HG03064 (cell line): ENCODE measurements around the gene IDI2.

ENCODE experiments used
- ATAC-seq: cut with Tn5 transposase; IDR thresholded peaks from one replicate; pipeline ENCODE4 v1.9.1; 2021; ENCODE audit warnings: low read depth; ENCODE audit not compliant: unreplicated experiment

IDI2 gene

DNA sequence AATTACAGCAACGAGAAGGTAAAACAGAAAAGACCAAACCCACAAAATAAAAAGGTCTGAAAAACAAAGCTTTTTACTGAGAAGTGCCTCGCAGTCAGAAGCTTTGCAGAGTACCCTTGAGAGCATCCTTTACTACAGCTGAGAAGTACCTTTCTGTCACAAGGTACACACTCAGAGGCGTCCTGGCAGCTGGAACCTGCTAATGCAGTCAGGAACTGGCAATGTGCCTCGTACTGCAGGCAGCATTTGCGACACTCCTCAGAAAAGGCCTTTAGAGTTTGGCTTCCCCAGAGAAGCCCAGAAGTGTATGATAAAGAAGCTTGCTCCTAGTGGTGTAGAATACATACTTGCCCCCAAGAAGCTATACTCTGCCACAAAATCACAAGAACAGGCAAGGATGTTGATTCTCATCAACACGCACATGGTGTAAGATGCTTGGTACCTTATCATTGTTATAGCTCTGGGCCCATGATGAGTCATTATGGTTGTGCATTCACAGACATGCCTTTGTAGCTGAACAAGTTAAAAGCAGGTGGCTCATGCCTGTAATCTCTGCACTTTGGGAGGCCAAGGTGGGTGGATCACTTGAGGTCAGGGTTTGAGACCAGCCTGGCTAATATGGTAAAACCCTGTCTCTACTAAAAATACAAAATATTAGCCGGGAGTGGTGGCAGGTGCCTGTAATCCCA, 39.4 kb downstream of the IDI2 start:
- no peak for ATAC-seq

DNA sequence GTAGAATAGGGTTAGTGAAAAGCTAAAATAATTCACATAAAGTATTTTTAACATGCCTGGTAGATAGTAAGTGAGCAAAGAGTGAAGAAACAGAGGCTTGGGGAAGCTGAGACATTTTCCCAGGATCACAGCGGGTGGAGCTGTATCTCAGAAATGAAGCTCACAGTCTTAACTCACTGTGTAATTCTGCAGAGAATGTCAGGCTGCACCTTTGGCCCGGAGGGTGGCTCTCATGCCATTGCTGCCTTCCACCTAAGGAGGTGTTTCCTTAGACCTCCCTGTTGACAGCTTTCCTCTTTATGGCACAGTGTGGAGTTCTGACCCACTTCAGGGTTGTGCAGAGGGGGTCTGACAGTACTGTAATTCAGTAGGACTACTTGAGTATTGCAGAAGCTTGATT, 40.3 kb downstream of the IDI2 start:
- ATAC-seq: no peak

DNA sequence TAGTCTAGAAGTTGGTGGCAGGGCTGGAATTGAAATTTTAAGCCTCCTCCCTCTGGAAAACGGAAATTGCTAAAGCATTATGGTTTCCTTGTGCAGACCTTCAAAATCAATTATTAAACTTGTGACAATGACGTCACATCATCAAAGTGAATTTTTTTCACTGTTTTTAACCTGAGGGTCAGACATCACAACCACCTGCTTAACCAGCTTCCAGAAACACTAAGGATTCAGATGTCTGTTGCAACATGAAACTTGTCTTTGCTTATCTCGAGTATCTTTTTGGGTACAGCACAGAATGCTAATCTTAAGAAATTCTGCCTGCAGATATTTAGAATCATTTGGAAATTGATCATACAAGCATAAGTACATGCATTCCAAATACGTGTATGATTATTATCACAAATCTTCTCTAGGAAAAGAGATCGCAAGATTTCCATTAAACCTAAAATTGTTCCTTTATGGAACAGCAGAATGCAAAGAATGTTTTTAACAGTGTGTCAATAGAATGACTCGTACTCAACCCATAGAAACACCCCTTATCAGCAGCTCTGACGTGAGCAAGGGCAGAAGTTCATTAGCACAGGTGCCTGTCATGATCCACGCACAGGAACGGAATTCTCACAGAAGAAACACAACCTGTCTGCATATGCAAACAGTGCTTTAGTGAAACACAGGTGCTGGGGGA, 41.5 kb downstream of the IDI2 start:
- ATAC-seq: no peak

DNA sequence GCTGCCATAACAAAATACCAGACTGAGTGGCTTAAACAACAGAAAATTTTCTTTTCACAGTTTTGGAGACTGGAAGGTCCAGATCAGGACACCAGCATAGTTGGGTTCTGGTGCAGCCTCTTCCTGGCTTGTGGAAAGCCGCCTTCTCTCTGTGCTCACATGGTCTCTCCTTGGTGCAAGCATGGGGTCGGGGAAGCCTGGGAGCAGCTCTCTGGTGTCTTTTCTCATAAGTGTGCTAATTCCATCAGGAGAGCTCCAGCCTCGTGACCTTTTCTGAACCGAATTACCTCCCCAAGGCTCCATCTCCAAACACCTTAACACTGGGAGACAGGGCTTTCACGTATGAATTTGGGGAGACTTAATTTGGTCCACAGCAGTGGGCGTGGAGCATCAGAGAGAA, 42.3 kb downstream of the IDI2 start:
- ATAC-seq: no peak

DNA sequence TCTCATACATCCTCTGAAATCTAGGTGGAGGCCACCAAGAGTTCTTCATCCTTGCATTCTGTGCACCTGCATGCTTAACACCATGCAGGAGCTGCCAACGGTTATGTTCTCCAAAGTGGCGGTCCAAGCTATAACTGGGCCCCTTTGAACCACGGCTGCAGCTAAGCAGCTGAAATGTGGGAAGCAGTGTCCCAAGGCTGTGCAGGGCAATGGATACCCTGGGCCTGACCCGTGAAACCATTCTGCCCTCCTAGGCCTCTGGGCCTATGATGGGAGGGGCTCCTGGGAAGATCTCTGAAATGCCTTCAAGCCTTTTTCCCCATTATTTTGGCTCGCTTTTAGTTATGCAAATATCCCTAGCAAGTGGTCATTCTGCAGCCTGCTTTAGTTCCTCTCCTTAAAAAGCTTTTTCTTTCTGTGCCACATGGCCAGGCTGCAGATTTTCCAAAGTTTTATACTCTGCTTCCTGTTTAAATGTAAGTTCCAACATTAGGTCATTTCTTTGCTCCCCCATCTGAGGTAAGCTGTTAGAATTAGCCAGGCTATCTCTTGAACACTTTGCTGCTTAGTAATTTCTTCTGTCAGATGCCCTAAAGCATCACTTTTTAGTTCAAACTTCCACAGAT, 45.1 kb downstream of the IDI2 start:
- no peak for ATAC-seq

DNA sequence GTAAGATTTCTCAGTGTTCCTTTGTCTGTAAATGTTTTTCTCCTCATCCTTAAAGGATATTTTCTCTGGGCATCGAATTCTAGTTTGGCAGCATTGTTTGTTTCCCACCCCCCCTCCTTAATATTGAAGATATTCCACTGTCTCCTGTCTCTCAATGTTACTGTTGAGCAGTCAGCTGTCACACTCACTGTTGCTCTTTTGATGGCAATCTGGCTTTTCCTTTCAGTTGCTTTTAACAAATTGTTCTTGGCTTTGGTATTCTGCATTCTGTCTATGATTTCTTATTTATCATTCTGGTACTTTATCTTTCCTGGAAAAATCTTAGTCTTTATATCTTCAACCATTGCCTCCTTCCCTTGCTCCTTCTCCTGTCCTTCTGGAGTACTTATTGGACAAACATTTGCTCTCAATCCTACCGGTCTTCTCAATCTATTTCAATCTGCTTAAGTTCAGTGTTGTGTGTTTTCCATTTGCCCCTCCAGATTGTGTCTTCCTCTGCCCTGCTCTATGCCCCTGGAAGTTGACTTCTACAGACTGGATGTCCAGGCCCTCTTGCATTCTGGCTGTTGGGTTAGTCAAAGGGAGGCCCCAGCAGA, 46.7 kb downstream of the IDI2 start:
- ATAC-seq: no peak

DNA sequence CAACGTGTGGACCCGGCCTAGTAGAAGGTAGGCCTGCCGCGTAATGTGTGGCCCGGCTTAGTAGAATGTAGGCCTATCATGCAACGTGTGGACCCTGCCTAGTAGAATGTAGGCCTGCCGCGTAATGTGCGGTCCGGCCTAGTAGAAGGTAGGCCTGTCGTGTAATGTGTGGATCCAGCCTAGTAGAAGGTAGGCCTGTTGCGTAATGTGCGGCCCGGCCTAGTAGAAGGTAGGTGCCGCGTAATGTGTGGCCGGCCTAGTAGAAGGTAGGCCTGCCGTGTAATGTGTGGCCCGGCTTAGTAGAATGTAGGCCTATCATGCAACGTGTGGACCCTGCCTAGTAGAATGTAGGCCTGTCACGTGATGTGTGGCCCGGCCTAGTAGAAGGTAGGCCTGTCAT, 49.3 kb downstream of the IDI2 start:
- no peak for ATAC-seq

DNA sequence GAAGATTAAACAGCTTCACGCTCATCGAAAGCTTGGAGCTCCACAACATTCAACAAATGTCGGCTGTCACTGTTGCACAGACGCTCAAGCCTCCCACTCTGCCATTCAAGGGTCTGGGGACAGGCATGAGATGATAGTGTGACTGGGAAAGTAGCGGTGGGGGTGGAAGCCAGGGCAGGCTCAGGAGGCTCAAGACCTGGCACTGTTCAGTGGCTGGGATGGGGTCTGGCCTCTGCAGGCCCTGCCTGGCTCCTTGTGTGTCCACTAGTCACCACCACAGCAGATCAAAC, 50.9 kb downstream of the IDI2 start:
- no peak for ATAC-seq

DNA sequence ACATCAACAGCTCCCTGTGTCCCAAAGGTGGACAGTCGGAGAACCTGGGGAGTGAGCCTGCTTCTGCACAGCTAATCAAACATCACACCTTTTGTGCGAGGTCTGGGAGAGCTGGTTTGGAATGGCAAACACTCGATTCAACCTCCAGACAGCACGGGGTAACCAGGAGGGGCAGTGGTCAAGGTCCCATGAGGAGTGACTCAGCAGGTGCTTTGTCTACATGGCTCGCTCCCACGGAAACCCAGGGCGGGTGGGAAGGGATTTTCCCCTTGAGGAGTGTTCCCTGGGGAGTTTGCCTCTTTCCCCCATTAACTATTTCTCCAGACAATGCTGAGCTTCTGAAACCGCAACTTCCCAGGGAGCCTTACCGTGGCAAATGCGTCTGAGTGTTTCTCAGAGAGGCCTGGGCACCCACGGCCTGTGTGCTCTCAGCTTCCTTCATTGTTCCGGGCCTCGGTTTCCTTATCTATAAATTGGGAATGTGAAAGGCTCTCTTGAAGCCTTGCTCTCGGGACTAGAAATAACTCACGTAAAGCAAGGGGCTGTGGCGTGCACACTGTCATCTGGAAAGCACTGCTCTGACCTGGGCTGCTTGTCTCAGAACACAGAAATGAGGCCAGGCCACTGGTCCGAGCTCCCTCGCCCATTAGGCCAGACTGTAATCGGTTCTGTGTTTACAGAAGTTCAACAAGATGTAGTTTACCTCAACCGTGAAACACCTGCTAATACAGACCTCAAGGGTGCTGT, 51.4 kb downstream of the IDI2 start:
- ATAC-seq: no peak

DNA sequence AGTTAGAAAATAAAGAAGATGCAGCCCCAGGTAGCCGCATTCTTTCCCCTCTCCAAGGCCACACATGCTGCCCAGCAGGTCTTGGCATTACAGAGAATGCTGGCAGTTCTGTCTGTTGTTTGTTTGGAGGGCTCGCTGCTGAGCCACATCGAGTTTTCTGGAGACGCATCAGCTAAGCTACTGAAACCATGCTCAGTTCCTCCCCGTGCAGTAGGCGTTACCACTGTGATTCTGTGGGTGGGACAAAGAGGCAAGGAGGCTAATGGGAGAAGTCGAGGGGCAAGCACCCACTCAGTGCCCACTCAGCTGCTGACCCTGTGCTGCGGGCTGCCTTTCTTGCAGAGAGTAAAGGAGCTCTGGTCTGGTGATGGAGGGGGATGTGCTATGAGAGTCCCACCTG, 52.9 kb downstream of the IDI2 start:
- ATAC-seq: no peak

DNA sequence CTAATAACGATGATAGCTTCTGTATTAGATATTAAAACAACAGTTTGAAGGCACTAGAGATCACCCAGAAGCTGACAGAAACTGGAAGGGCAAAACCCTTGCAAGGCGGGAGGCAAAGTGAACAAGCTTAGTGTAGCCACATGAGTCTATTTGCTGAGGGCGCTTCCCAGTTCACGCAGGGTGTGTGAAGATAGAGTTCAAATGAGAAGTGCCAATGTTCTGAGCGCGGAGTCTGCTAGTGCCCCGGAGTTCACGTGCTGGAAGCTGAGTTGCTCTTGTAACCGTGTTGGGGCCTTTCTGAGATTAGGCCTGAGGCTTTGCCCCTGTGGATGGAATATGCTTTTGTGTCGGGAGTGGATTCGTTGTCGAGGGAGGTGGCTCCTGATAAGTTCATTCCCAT, 54.0 kb downstream of the IDI2 start:
- ATAC-seq: no peak

DNA sequence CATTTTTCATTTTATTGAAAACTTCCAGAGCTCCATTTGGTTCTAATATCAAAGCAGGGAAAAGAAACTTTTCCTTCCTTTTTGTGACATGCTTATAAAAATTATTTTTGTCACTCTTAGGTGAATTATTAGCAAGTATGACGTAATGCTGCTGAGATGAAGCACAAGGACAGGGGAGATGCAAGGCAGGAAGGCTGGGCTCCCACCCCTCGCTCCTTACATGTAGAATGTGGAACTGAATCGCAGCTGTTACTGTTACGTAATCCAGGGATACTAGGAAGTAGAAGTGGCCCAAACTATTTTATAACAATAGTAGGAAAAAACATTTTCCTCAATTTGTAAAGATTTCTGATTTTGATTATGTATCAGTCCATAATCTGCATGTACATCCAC, 54.5 kb downstream of the IDI2 start:
- ATAC-seq: no peak

DNA sequence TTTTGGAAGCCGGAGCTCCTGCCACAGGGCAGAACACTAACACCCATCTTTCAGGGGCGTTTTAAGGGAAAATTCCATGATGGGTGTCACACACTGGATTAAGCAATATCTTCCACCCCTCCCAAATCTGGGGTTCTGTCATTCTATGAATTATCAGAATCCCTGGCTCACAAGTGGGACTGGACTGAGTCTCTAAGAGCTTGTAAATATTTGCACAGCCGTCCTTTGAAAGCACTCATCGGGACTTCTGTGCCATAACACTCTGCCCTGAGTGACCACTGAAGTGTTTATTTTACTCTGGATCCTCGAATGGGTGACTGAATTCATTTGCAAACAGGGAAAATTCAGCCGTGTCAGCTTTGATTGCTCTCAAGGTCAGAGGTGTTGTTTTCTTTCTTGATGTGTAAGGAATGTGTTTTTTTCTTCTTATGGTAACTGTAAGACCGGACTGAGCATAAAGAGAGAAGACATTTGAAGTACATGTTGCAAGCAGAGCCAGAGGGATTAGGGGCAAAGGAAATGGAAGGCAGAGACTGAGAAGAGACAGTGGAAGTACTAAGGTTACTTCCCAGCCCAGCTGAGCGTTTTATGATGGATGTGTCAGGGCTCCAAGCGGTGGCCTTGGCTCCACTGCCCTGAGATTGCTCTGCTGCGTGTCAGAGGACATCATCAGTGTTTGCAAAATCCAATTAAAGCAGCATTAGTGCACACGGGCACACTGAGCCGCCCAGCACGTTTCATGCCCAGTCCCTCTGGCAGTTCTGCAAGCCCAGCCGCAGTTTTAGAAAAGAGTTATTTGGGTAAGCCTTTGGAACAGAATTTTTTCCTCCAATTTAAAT, 55.1 kb downstream of the IDI2 start:
- ATAC-seq: no peak

DNA sequence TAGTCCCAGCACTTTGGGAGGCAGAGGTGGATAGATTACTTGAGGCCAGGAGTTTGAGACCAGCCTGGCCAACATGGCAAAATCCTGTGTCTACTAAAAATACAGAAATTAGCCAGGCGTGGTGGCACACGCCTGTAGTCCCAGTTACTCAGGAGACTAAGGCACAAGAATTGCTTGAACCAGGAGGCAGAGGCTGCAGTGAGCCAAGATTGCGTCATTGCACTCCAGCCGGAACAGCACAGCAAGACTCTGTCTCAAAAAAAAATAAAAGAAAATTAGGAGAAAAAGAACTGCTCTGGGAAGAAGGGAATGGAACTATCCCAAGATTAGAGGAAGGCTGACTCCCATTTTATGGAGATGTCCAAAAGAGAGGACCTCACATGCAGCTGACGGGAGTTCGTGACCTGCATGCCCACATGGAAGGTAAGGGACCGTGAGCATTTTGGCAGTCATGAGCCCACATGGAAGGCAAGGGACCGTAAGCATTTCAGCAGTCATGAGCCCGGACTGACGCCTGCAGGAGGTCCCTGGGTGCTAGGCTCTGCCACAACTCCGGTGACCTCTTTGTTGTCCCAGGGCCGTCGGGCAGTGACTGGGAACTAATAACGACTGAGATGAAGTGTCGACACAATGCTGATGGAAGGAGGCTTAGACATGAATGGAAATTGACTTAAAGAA, 56.0 kb downstream of the IDI2 start:
- ATAC-seq: no peak
